GM18870 (cell line): ENCODE data around the gene TBC1D17.
"Not testable (repeated sequence)": the region's sequence is repeated elsewhere in the genome, so short reads cannot be mapped to it uniquely, and the experiment has no call there.

Experiments
- ATAC-seq: cut with Tn5 transposase; IDR thresholded peaks from one replicate; pipeline ENCODE4 v1.9.1; 2021; ENCODE audit warnings: moderate library complexity; ENCODE audit not compliant: unreplicated experiment

TBC1D17 gene

DNA sequence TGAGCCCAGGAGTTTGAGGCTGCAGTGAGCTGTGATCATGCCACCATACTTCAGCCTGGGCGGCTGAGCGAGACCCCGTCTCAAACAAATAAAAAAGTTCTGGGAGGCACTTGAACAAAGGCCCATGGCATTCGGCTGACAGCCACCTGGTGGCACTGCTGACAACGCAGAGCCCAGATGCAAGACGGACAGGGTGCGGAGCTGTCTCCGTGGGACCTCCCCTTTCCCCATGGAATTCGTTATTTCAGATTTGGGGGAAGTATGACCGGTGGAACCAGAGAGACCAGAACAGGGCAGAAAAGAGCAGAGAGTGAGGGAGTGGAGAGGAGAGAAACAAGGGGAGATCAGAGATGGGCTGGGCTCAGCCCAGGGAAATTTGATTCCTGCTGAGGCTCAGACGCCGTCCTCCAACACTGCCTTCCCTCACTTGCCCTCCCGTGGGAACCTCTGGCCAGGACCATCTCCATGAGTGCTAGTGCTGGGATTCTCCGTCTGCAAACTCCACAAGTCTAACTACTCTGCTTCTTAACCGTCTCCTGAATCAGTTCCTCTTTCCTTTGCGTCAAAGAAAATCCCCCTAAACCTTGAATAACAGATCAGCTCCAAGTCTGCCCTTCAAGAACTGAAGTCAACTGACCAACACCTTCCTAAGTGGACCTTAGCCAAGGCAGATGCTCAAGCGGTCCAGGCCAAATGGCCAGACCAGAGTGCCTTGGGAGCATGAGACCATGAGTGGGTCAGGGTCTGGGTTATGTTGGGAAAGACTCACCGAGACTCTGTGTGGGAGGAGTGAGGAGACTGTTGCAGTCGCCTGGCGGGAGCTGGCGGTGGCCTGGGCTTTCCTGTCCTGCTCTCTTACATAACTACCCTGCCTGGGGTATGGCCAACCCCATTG is 39.6 kb downstream of the TBC1D17 start:
- ATAC-seq, result no peak

DNA sequence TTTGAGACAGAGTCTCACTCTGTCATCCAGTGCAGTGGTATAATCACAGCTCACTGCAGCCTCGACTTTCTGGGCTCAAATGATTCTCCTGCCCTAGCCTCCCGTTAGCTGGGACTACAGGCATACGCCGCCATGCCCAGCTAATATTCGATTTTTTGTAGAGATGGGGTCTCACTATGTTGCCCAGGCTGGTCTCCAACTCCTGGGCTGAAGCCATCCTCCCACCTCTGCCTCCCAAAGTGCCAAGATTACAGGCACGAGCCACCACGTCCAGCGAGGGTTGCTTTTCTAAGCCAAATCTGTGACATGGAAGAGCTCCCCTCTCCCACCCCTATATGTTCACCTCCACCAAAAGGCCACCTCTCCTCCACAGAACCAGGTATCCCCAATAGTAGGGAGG is 40.6 kb downstream of the TBC1D17 start:
- no peak for ATAC-seq

DNA sequence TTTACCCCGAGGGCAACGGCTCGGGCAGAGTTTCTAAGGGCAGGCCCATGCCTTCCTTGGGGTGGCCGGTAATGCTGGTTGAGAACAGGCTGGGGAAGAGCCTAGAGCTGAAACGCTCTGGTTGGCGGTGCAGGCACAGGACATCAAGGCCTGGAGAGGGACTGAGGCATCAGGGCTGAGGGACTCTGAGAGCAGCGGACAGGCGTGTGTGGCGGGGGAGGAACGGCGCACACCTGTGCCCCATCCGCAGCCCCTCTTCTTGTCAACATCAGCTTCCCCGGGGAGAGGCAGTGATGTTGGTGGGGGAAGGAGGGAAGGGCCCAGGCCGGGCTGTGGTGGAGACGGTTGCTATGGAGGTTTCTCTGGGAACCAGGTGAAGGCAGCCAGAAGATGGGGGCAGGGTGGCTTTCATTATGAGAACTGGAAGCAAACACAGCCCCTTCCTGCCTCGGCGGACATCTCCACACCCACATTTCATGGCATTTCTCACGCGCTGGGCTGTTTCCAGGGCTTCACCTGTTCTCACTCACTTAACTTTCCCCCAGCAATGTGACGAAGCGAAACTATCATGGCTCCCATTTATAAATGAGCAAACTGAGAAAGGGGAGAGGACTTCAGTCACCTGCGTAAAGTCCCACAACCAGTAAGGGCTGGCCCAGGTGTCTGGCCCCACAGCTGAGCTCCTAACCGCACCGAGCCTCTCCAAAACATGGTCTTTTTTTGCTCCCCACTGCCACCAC is 43.3 kb downstream of the TBC1D17 start:
- no peak for ATAC-seq

DNA sequence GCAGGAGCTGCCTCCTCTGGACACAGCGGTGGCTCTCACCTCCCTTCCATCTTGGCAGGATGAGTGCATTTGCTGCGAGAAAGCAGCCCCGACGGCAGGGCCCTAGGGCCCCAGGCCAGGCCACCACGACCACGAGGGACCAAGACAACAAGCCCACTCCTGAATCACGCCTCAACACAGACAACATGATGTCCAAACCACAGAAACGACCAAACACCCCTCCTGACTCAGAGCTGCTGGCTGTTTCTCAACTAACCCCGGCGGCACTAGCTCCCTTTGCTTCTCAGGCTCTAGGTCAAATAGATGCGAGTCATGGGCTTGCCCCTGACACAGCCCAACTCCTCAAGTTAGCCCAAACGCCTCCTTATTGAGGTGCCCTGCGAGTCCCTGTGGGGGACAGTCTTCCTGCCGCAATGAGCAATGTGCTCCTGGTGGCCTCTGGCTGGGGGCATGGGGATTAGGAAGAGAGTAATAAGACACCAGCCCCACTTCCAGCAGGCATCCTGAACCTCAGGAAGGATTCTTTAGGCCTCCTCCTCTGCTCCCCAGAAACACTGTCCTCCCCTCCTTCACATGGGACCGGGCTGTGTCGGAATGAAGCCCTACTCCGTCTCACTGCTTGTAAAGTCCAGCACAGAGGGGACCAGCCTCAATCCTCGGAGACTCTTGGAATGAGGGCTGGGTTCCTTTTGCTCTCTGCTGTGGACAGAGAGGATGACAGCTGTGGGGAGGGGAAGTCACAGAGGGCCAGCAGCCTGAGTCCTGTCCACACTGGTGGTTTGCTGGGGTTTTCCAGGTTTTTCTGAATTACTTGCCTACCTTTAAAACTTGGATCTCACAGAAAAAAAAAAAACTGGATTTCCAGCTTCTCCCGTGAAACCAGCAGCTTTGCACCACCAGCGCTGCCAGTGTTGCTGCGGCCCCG is 44.6 kb downstream of the TBC1D17 start:
- no peak for ATAC-seq

DNA sequence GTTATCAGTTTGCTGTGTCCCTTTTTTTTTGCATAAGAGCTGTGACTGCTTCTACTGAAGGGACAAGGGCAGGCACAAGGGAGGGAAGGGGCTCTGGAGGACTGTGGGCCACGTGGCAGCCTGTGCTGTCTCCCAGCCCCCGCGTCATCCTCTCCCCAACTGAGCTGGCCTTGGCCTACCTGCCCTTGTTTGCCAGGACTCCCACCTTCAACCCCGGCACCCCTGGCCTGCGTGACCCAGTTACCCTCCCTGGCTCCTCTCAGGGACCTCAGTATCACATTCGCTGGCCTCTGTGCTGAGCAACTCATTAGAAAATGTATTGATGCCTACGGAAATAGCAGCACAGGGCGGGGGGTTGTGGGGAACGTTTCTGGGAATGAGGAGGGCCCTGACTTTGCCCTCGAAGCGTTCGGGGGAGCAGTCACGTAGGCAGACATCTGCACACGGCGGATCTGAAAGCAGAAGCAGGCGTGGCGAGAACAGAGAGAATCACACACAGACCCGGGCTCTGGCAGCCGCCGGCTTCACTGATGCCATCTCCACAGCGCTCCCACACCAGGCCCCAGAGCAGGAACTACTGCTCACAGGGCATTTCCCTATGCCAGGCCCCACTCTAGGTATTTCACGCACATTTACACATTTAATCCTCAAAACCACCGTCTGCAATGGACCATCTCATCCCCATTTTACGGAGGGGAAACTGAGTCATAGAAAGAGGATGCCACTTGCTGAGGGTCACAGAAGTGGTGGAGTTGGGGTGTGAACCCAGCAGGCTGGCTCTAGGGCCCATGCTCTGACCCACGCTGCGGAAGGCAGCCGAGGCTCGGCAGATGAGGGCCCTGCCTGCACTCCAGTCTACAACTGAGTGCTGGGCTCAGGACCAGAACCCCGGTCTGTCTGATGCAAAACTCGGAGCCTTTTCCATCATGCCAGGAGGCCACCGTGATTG is 45.8 kb downstream of the TBC1D17 start:
- no peak for ATAC-seq

DNA sequence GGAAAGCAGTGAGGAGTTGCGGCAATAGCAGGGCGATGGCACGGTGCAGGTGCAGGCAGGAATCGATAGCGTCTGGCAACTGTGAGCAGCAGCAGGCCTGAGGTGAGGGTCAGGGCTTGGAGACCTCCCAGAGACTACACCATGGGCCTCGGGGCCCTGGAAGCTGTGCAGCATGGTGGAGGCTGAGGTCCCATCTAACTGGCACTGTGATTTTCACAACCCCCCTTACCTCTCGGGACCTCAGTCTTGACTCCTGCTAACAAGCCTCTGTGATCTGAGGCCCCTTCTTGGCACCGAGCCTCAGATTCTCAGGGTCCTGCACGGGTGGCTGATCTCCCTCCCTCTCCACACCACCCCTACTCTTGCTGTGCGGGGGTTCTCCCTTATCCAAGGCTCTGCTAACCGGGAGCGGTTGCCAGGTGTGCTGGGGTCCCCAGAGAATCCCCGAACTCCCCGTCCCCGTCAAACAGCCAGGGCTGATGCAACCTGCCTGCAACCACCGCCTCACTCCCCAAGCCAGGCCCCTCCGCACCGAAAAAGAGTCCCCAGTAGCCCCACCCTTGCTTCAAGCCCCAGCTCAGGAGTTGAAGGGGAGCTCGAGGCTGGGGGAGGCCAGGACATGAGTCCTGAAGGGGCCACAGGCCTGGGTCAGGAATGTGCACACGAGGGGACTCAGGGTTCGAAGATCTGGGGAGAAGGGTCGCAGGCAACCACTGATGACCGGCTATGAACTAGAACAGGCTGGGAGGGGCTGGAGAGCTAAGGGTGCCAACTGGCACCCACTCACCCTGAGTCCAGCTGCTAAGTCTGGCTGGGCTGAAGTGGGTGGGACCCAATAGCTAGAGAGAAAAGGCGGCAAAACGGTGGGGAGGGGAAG is 46.7 kb downstream of the TBC1D17 start:
- ATAC-seq, result no peak

DNA sequence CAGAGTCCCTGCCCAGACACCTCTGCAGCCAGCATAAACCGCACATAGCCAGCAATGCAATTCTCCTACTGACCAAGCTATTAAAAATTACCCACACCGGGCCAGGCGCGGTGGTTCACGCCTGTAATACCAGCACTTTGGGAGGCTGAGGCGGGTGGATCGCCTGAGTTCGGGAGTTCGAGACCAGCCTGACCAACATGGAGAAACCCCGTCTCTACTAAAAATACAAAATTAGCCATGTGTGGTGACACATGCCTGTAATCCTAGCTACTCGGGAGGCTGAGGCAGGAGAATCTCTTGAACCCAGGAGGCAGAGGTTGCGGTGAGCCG is 47.3 kb downstream of the TBC1D17 start:
- ATAC-seq, result not testable (repeated sequence)

DNA sequence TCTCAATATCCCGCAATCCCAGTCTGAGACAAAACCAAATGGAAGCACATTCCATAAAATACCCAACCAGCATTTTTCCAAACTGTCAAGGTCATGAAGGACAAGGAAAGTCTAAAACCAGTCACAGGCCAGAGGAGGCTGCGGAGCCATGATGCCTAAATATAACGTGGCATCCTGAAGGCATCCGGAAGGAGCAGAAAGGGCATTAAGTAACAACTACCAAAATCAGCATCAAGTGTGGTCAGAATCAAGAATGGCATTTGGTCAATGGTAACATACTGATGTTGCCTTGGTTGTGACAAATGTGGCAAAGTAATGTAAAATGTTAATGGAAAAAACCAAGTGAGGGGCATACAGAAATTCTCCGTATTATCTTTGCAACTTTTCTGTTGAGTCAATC is 48.0 kb downstream of the TBC1D17 start:
- no peak for ATAC-seq

DNA sequence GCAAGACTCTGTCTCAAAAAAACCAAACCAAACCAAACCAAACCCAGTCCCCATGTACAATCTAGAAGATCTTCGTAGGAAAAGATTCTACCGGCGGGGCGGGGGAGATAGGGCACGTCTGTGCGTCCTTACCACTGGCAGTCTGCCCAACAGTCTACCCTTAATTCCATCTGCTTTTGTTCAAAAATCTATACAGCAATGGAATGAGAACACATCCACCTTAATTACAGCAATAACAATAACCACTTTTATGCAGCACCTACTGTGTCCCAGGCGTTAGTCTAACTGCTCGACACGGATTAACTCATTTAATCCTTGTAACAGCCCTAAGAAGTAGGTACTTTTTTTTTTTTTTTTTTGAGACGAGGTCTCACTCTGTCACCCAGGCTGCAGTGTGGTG is 49.0 kb downstream of the TBC1D17 start:
- ATAC-seq, result no peak

DNA sequence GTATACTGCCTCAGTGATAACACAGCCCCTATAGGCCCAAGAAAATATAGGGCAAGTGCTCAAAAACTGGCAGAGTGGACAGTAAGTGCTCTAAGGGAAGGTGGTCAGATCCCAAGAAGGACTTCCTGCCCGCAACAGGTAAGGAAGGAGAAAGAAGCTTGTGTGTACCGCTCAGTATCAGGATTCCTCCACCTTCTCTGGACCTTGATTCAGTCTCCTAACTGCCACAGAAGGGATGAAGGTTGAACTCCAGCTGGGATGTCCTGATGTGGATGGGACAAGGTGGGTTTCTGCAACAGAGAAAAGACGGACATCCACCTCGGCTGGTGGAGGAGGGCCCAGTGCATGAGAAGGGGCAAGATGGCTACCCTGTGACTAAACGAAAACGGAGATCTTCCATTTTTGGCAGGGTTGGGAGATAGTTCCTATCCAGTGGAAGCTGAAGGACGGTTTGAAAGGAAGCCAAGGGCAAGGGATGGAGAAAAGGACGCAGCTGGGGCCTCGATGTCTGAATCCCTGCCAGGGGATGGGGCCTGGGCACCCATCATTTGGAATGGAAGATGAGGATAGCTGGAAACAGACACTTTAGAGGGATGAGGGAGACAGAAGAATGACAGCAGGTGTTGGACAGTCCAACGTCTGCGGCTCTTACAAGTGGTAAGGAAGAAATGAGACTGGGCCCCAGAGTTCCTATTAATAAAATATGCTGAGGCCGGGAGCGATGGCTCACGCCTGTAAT is 50.2 kb downstream of the TBC1D17 start:
- ATAC-seq, result no peak

DNA sequence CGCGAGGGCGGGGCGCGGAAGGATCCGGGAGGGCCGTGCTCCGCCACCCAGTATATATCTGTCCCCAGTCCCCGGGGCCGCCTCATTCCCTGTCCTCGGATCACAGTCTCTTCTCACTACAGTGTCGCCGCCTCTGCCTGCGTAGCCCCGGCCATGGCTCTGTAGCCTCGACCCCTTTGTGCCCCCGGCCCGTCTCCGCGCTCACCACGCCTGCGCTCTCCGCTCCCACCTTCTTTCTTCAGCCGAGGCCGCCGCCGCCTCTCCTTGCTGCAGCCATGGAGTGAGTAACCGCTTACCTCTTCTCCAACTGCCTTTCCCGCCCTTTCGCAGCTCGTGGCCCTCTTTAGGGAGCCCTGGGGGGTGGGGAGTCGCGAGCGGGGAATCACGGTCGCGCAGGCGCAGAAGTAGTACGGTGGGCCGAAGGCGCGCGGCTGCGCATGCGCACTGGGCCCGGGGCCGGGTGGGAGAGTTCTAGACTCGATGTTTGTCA is 51.7 kb downstream of the TBC1D17 start, which contains the start of the genes ATF5 and NUP62:
Gene ATF5, plus strand, starts transcription at position 85 of the 490 bp plus-strand sequence. CDS start 1,646 bp downstream, outside the sequence.
Gene NUP62, minus strand, starts transcription at position 384 of the 490 bp plus-strand sequence. CDS start 19,697 bp downstream, outside the sequence.
- ATAC-seq, result peak; percentile 41

DNA sequence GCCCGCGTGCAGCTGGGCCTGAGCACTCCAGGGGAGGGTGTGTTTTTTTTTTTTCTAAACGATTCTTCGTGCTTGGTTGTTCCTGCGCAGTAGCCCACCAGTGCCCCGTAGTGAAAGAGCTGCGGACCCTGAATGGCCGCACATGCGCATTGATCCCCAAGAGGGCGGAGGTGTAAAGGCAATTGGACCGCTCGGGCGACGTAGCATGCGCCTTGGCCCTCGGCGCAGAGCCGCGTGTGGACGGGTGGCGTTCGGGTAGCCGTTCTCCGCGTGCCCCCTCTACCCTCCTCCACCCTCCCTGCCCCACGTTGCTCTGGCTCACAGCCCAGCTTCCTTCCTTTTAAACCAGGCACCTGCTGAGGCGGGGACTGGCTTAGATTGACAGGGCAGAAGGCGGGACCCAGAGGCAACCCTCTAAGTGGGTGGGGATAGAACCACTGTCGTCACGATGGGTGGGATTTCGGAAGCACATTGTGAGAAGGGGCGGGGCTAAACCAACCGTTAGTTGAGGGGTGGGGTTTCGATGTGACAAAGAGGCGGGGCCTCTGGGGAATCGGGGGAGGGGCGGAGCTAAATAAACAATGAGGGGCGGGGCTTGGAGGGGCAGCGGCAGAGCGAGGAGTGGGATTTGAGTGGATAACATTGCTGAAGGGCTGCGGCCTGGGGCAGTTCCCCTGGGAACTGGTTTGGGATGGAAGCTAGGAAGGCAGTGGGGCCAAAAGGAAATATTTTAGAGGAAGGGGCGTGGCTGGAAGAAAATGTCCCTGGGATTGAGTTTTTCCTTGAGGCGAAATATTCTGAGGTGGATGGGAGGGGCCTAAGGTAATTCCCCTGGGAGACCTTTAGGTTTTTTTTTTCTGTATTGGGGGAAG is 52.3 kb downstream of the TBC1D17 start:
- peak; percentile 66 for ATAC-seq

DNA sequence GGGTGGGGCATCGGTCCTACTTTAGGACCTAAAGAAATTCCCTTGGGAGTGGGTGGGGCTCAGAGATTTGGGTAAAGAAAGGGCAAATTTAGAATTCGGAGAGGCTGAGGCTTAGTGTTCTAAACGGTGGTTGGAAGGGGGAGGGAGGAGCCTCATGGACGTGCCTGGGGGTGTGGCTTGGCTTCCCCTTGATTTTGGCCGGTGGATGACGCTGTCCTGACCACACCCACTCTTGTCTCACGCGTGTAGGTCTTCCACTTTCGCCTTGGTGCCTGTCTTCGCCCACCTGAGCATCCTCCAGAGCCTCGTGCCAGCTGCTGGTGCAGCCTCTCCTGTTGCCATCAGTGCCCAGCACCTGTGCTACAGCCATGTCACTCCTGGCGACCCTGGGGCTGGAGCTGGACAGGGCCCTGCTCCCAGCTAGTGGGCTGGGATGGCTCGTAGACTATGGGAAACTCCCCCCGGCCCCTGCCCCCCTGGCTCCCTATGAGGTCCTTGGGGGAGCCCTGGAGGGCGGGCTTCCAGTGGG is 53.0 kb downstream of the TBC1D17 start:
- ATAC-seq, result no peak

DNA sequence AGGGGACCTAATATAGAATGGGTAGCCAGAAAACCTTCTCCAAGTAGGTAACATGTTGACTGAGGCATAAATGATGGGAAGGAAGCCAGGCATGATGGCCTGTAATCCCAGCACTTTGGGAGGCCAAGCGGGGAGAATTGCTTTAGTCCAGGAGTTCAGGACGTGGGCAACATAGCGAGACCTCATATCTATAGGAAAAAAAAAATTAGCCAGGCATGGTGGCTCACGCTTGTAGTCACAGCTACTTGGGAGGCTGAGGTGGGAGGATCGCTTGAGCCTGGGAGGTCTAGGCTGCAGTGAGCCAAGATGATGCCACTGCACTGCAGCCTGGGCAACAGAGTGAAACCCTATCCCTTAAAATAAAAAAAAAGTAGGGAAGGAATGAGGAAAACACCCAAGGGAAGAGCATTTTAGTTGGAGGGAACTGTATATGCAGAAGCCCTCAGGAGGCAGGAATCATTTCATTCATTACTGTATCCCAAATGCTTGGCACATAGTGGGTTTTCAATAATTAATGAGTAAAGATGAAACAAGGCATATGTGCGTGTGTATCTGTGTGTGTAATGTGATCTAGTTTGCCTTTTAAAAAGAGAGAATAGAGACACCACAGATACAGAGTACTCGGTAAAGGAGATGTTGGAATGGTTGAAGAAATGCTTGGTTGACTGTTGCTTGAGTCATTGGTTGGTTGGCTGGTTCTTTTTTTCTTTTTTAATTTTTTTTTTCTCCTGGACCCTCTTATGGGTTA is 54.0 kb downstream of the TBC1D17 start:
- ATAC-seq, result no peak

DNA sequence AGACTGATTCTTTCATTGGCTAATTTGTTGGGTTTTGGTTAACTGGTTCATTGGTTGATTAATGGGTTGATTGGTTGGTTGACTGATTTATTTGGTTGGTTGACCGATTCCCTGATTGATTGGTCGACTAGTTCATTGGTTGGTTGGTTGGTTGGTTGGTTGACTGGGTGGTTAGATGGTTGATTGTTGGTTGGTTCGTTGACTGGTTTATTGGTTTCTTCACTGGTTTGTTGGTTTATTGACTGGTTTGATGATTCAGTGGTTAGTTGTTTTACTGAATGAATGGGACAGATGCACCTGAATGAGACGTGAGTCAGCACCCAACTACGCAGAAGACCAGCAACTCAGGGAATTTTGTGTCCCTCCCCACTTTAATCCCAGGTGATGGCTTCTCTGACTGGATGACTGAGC is 54.5 kb downstream of the TBC1D17 start:
- ATAC-seq, result no peak

DNA sequence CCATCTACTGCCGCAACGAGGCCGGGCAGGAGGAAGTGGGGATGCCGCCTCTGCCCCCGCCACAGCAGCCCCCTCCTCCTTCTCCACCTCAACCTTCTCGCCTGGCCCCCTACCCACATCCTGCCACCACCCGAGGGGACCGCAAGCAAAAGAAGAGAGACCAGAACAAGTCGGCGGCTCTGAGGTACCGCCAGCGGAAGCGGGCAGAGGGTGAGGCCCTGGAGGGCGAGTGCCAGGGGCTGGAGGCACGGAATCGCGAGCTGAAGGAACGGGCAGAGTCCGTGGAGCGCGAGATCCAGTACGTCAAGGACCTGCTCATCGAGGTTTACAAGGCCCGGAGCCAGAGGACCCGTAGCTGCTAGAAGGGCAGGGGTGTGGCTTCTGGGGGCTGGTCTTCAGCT is 55.2 kb downstream of the TBC1D17 start:
- no peak for ATAC-seq
